AG09309 (cell line): Measurements from ENCODE around the gene SLC35A2.

Experiments used
- DNase-seq: peaks from one replicate; pipeline ENCODE4 v3.0.0-alpha.2; 2010; ENCODE audit warnings: low read depth
- H3K4me3 ChIP-seq: 2 replicates; pipeline ENCODE4 v1.5.1; 2011; ENCODE audit warnings: mild to moderate bottlenecking, low read depth, low read length, moderate library complexity; ENCODE audit not compliant: control insufficient read depth
- CTCF ChIP-seq: IDR thresholded peaks from 2 replicates; pipeline ENCODE4 v1.5.1; 2011; ENCODE audit warnings: mild to moderate bottlenecking, low read depth, low read length, inconsistent platforms; ENCODE audit not compliant: insufficient read depth, control insufficient read depth; ENCODE audit errors: missing control alignments

Gene SLC35A2

GRCh38 chrX:48937054-48937907, 25.8 kb upstream of the SLC35A2 start:
- no peak for TF ChIP-seq CTCF
- H3K4me3 ChIP-seq: no peak overlapping the region
- no peak for DNase-seq

- no peak overlapping the region for H3K4me3 ChIP-seq
- no peak for DNase-seq
- TF ChIP-seq CTCF: no peak
Observed at GRCh38 chrX:48936429-48937053, 25.1 kb upstream of the SLC35A2 start.

- no peak for TF ChIP-seq CTCF
- DNase-seq: no peak
- H3K4me3 ChIP-seq: no peak overlapping the region
Observed at GRCh38 chrX:48935301-48935670, 23.8 kb upstream of the SLC35A2 start.

- TF ChIP-seq CTCF: no peak
- H3K4me3 ChIP-seq: no peak overlapping the region
- no peak for DNase-seq
Observed at GRCh38 chrX:48934581-48935300, 23.3 kb upstream of the SLC35A2 start.

GRCh38 chrX:48933757-48934156, 22.3 kb upstream of the SLC35A2 start:
- DNase-seq: no peak
- H3K4me3 ChIP-seq: no peak overlapping the region
- TF ChIP-seq CTCF: no peak

- no peak overlapping the region for H3K4me3 ChIP-seq
- TF ChIP-seq CTCF: no peak
- no peak for DNase-seq
Observed at GRCh38 chrX:48927736-48928382, 16.4 kb upstream of the SLC35A2 start.
